ENCODE measurements around the gene NOP53. TPM values are rescaled to one million over a fixed set of nuclear protein-coding genes. Genes with fewer than 3 reads are reported as not detected.

The NOP53 gene
- total RNA-seq, 2 donors from 2014 or later, result 436 to 761 TPM

DNA sequence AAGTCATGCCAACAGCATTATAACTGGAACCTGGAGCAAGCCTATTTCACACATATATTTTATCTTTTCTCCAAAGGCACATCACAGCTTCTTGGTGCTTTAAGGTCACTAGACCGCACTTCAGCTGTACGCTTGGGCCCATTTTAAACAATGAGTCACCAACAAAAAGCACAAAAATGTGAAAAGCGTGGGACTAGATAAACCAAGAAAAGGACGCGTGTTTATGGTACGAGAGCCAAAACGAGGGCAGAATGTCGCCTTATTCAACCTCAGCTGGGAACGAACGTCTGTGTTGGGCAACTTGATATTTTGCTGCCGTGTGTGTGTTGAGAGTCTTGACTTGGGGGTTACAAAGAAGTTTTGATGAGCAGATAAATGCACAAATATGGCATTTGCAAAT lies 41.3 kb upstream of the NOP53 start:
- Histone ChIP-seq H3K4me3 (no peak overlapping the region), H3K27me3 (no peaks in the 10 kb centered on the region), H3K9me3 (no peaks in the 10 kb centered on the region), H3K27ac (no peak overlapping the region), H3K36me3 (replicated peaks in 1 of 2; ENCODE audit: insufficient read depth in 1 of 2, low read depth in 2 of 2) (peaks cover 2 to 7% of the 10 kb centered on the region in 2 donors), H3K4me1 (no peaks in the 10 kb centered on the region)
- 90 to 93% methylated on average over 10 to 11 of the region's 11 CpGs for WGBS, 2 donors
- DNase-seq (no peak), ATAC-seq (no peak)
- TF ChIP-seq, protein P1, sequence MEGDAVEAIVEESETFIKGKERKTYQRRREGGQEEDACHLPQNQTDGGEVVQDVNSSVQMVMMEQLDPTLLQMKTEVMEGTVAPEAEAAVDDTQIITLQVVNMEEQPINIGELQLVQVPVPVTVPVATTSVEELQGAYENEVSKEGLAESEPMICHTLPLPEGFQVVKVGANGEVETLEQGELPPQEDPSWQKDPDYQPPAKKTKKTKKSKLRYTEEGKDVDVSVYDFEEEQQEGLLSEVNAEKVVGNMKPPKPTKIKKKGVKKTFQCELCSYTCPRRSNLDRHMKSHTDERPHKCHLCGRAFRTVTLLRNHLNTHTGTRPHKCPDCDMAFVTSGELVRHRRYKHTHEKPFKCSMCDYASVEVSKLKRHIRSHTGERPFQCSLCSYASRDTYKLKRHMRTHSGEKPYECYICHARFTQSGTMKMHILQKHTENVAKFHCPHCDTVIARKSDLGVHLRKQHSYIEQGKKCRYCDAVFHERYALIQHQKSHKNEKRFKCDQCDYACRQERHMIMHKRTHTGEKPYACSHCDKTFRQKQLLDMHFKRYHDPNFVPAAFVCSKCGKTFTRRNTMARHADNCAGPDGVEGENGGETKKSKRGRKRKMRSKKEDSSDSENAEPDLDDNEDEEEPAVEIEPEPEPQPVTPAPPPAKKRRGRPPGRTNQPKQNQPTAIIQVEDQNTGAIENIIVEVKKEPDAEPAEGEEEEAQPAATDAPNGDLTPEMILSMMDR (IDR thresholded peaks at IDR 0.05), result no peak
- TF ChIP-seq POLR2A (IDR thresholded peaks at IDR 0.05), result no peak
- intact Hi-C loops (cut with DNase I), result loop anchor here (5.0 kb wide), 1 partner anchor 267 kb away; no protein-coding TSS in a partner anchor

DNA sequence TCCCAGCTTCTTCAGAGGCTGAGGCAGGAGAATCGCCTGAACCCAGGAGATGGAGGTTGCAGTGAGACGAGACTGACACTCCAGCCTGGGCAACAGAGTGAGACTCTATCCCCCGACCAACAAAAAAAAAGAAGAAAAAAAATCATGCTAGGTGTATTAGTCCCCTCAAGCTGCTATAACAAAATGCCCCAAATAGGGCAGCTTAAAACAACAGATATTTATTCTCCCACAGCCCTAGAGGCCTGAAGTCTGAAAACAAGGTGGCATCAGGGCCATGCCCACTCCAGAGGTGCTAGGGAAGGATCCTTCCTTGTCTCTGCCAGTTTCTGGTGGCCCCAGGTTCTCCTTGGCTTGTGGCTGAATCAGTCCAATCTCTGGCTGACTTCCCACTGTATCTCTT lies 40.7 kb upstream of the NOP53 start:
- 89 to 94% methylated on average over 3 of the region's 3 CpGs for WGBS, 2 donors
- Histone ChIP-seq H3K4me1 (no peaks in the 10 kb centered on the region), H3K27me3 (no peaks in the 10 kb centered on the region), H3K9me3 (no peaks in the 10 kb centered on the region), H3K27ac (no peak overlapping the region), H3K4me3 (no peak overlapping the region), H3K36me3 (replicated peaks in 1 of 2; ENCODE audit: insufficient read depth in 1 of 2, low read depth in 2 of 2) (peaks cover 2 to 7% of the 10 kb centered on the region in 2 donors)
- ATAC-seq (no peak), DNase-seq (no peak)
- intact Hi-C loops (cut with DNase I), result loop anchor here (5.0 kb wide), 2 partner anchors 53 to 267 kb away; no protein-coding TSS in a partner anchor
- TF ChIP-seq POLR2A (IDR thresholded peaks at IDR 0.05), result no peak
- TF ChIP-seq, protein P1 (IDR thresholded peaks at IDR 0.05), result no peak

DNA sequence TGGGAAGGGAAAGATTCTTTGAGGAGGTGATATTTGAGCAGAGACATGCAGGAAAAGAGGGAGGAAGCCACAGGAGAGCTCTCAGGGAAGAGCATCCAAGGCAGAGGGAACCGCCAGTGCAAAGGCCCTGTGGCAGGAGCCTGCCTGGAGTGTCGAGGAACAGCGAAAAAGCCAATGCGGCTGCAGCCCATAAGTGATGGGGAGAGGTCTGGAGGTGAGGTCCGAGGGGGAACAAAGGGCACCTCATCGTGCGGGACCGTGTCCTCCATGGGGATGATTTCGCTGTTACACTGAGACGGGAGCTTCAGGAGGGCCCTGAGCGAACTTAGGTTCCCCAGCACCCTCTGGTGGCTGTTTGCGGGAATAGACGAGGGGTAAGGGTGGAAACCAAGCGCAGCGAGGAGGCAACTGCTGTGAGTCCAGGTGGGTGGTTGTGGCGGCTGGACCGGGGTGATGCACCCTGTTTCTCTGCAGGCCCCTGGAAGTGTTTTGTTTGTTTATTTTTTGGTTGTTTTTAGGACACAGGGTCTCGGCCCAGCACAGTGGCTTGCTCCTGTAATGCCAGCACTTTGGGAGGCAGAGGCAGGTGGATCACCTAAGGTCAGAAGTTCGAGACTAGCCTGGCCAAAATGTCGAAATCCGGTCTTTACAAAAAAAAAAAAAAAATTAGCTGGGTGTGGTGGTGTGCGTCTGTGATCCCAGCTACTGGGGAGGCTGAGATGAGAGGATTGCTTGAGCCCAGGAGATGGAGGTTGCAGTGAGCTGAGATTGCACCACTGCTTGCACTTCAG lies 38.0 kb upstream of the NOP53 start:
- Histone ChIP-seq H3K27ac (no peak overlapping the region), H3K4me3 (no peak overlapping the region), H3K4me1 (no peaks in the 10 kb centered on the region), H3K36me3 (replicated peaks in 1 of 2; ENCODE audit: insufficient read depth in 1 of 2, low read depth in 2 of 2) (no peaks in the 10 kb centered on the region), H3K9me3 (no peaks in the 10 kb centered on the region), H3K27me3 (no peaks in the 10 kb centered on the region)
- DNase-seq (peak; percentile 74 to 79 (median 78)), ATAC-seq (peak; percentile 89)
- TF ChIP-seq, protein P1 (IDR thresholded peaks at IDR 0.05), result peak; percentile 53 to 86 (median 69)
- TF ChIP-seq POLR2A (IDR thresholded peaks at IDR 0.05), result no peak
- WGBS, 2 donors, result 18% methylated on average over 18 to 22 of the region's 22 CpGs
- intact Hi-C loops (cut with DNase I), result loop anchor here (5.0 kb wide), 1 partner anchor 50 kb away; no protein-coding TSS in a partner anchor

DNA sequence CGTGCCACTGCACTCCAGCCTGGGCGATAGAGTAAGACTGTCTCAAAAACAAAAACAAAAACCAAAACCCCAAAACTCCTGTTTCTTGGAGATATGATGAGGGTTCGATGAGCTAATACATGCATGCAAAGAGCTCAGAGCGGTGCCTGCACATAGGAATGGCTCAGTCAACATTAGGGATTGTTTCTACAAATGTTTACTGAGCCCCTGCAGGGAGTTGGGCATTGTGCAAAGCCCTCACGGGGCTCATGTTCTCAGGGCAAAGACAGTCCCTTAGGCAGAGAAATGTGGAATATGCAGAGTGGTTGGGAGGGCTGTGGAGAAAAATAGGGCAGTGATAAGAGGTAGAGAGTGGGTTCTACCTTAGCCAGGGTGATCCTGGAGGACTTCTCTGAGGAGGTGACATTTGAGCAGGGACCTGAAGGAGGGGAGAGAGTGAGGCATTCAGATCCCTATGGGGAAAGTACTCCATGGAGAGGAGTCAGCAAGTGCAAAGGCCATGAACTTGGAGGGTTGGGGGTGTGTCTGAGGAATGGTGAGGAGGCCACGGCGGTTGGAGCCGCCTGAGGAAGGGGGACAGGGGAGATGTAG lies 33.6 kb upstream of the NOP53 start:
- Histone ChIP-seq H3K9me3 (no peaks in the 10 kb centered on the region), H3K27ac (no peak overlapping the region), H3K4me3 (no peak overlapping the region), H3K4me1 (peaks cover 15% of the 10 kb centered on the region), H3K27me3 (no peaks in the 10 kb centered on the region), H3K36me3 (replicated peaks in 1 of 2; ENCODE audit: insufficient read depth in 1 of 2, low read depth in 2 of 2) (no peaks in the 10 kb centered on the region)
- DNase-seq (no peak), ATAC-seq (no peak)
- whole genome bisulfite sequencing, 2 donors, result 73 to 76% methylated on average over 8 of the region's 8 CpGs
- intact Hi-C loops (cut with DNase I), result no loop called here
- TF ChIP-seq POLR2A (IDR thresholded peaks at IDR 0.05), result no peak
- TF ChIP-seq, protein P1 (IDR thresholded peaks at IDR 0.05), result no peak

All from body of pancreas (tissue), 4 donors.